ENCODE measurements around the gene LMAN2L.

DNA sequence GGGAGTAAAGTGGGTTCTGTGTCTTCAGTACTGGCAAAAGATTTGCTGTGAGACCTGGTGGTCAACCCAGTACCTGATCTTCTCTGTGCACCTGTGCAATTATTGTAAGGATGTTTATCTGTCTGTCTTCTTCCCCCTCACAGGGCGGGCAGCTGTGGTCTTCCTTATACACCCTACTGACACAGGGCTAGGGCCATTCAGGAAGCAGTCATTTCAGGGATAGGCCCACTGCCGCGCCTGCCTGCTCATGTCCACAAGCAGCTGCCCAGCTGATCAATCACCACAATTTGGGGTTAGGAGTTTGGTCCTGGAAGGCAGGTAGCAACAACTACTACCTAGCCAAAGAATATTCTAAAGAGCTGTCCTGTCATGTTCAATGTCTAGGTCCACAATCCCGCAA is 19.7 kb upstream of the LMAN2L start:
- TF ChIP-seq, protein P1, sequence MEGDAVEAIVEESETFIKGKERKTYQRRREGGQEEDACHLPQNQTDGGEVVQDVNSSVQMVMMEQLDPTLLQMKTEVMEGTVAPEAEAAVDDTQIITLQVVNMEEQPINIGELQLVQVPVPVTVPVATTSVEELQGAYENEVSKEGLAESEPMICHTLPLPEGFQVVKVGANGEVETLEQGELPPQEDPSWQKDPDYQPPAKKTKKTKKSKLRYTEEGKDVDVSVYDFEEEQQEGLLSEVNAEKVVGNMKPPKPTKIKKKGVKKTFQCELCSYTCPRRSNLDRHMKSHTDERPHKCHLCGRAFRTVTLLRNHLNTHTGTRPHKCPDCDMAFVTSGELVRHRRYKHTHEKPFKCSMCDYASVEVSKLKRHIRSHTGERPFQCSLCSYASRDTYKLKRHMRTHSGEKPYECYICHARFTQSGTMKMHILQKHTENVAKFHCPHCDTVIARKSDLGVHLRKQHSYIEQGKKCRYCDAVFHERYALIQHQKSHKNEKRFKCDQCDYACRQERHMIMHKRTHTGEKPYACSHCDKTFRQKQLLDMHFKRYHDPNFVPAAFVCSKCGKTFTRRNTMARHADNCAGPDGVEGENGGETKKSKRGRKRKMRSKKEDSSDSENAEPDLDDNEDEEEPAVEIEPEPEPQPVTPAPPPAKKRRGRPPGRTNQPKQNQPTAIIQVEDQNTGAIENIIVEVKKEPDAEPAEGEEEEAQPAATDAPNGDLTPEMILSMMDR (conservative IDR thresholded peaks at IDR 0.05) = no peak
- TF ChIP-seq EZH2 (IDR thresholded peaks at IDR 0.05; ENCODE audit: low read depth) = no peak
